HG03064 (cell line): Measurements from ENCODE around the gene HIRA.
"Not testable (repeated sequence)": the region's sequence is repeated elsewhere in the genome, so short reads cannot be mapped to it uniquely, and the experiment has no call there.

Experiments
- ATAC-seq: cut with Tn5 transposase; IDR thresholded peaks from one replicate; pipeline ENCODE4 v1.9.1; 2021; ENCODE audit warnings: low read depth; ENCODE audit not compliant: unreplicated experiment

Gene HIRA

GRCh38 chr22:19387575-19387974, 44.0 kb downstream of the HIRA start:
- ATAC-seq: no peak

- no peak for ATAC-seq
These were observed 44.5 kb downstream of the HIRA start for GRCh38 chr22:19387038-19387437.

GRCh38 chr22:19386248-19386647, 45.3 kb downstream of the HIRA start:
- no peak for ATAC-seq

- no peak for ATAC-seq
These were observed 46.2 kb downstream of the HIRA start for GRCh38 chr22:19385221-19385906.

GRCh38 chr22:19383292-19383691, 48.2 kb downstream of the HIRA start:
- ATAC-seq: no peak

- no peak for ATAC-seq
These were observed 49.3 kb downstream of the HIRA start for GRCh38 chr22:19382240-19382639.

- no peak for ATAC-seq
These were observed 53.2 kb downstream of the HIRA start for GRCh38 chr22:19378344-19378674.

- no peak for ATAC-seq
These were observed 53.8 kb downstream of the HIRA start for GRCh38 chr22:19377565-19378343.

- ATAC-seq: no peak
These were observed 54.6 kb downstream of the HIRA start for GRCh38 chr22:19376971-19377370.

- no peak for ATAC-seq
These were observed 55.3 kb downstream of the HIRA start for GRCh38 chr22:19376247-19376646.

- ATAC-seq: no peak
These were observed 56.1 kb downstream of the HIRA start for GRCh38 chr22:19375435-19375834.

- no peak for ATAC-seq
These were observed 57.1 kb downstream of the HIRA start for GRCh38 chr22:19374410-19374809.

GRCh38 chr22:19373450-19373849, 58.1 kb downstream of the HIRA start:
- no peak for ATAC-seq

GRCh38 chr22:19371893-19372292, 59.6 kb downstream of the HIRA start:
- no peak for ATAC-seq

GRCh38 chr22:19368876-19369275, 62.7 kb downstream of the HIRA start:
- no peak for ATAC-seq

- ATAC-seq: no peak
These were observed 63.7 kb downstream of the HIRA start for GRCh38 chr22:19367763-19368367.

- ATAC-seq: not testable (repeated sequence)
These were observed 68.0 kb downstream of the HIRA start for GRCh38 chr22:19363541-19363940.

GRCh38 chr22:19361501-19362103, 69.9 kb downstream of the HIRA start:
- ATAC-seq: peak; percentile 83

- ATAC-seq: no peak
These were observed 70.7 kb downstream of the HIRA start for GRCh38 chr22:19360862-19361261.

- ATAC-seq: no peak
These were observed 71.2 kb downstream of the HIRA start for GRCh38 chr22:19360300-19360792.
